Mucosa of descending colon (tissue), 3 donors: Measurements from ENCODE around the gene ERBIN. TPM values are rescaled to one million over a fixed set of nuclear protein-coding genes. Genes with fewer than 3 reads are reported as not detected.
A peak's percentile ranks its signal among the peaks of the same experiment; 100 is the strongest.
"Not testable (repeated sequence)": the region's sequence is repeated elsewhere in the genome, so short reads cannot be mapped to it uniquely, and the experiment has no call there.

Source experiments
- ATAC-seq: fragments of 200-7000 bp; cut with Tn5 transposase; one replicate; pipeline ENCODE4 v1.9.1; 2020; ENCODE audit warnings: mild to moderate bottlenecking, moderate library complexity
- DNase-seq, 3 donors: peaks; one replicate each; pipeline ENCODE4 v3.0.0-alpha.2; 2020
- H3K36me3 ChIP-seq: fragments of 200-600 bp; one replicate; pipeline ENCODE4 v1.8.0; 2021; ENCODE audit warnings: low read depth, mild to moderate bottlenecking
- H3K4me1 ChIP-seq: fragments of 200-600 bp; one replicate; pipeline ENCODE4 v1.8.0; 2021; ENCODE audit warnings: low read depth, mild to moderate bottlenecking
- H3K4me3 ChIP-seq: fragments of 200-600 bp; one replicate; pipeline ENCODE4 v1.8.0; 2021; ENCODE audit warnings: mild to moderate bottlenecking
- H3K9me3 ChIP-seq: fragments of 200-600 bp; one replicate; pipeline ENCODE4 v1.8.0; 2021; ENCODE audit warnings: mild to moderate bottlenecking
- CTCF ChIP-seq: fragments of 200-600 bp; IDR thresholded peaks from one replicate; pipeline ENCODE4 v1.8.0; 2022; ENCODE audit warnings: antibody characterized with exemption, mild to moderate bottlenecking
- intact Hi-C, 2 donors: fragments of 100-400 bp; cut with DNase I in 1 of 2; cut with micrococcal nuclease in 1 of 2; formaldehyde crosslinking; loops; one replicate each; pipeline versions ENCODE4 v1.11.0 to v1.11.1; 2022; cut with DNase I, micrococcal nuclease
- total RNA-seq, 3 donors: library from RNA; stranded (reverse); fragmentation: NEBNext Ultra II Directional in 2 of 3; extraction: Animal tissue kit (Norgen Biotek cat#: 25700) in 2 of 3; gene quantifications; one replicate each; pipeline versions ENCODE4 v1.2.1 to v1.2.4, GENCODE V29; 2021 to 2023
- donor health status: DM: no; HTN: no; CAD: no; lungs with moderate emphysema.
- donor health status: DM: no; HTN: no; CAD: no.
- donor health status: DM: no; HTN: yes; CAD: no.

The ERBIN gene
- total RNA-seq, 3 donors from 2014 or later = 123 to 157 (median 129) TPM

- Histone ChIP-seq H3K36me3 (no peaks in the 10 kb centered on the region), H3K4me1 (peaks cover 9% of the 10 kb centered on the region), H3K4me3 (no peak overlapping the region), H3K9me3 (no peaks in the 10 kb centered on the region)
- ATAC-seq (no peak), DNase-seq (no peak)
- intact Hi-C loops = no loop called here
- no peak for TF ChIP-seq CTCF
Measured at GRCh38 chr5:65913519-65913918, 12.9 kb upstream of the ERBIN start.

DNA sequence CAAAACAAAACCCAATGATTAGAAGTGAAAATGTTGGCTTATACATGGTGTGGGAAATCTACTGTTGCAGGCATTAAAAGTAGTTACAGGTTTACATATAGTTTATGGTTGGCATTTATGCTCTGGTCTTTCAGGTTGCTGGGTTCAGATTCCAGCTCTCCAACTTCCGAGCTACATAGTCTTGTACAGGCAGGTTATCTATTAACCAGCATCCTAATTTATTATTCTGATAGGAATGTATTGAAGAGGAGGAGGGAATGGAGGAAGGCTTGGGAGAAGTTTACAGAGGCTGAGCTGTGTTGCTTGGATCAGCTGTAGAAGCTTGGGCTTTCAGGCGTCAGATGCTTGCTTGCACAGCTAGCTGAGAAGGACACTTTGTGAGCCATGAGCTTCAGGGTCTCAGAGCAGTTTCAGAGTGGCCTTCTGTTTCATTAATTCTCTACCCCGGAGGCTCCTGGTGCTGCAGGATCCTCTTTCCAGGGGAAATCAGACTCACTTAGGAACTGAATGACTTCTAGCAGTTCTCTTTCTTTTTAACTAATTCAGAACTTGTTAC is 11.7 kb upstream of the ERBIN start:
- peak; percentile 90 for ATAC-seq
- intact Hi-C loops = no loop called here
- H3K36me3 ChIP-seq = no peaks in the 10 kb centered on the region
- TF ChIP-seq CTCF = no peak
- H3K9me3 ChIP-seq = no peaks in the 10 kb centered on the region
- peaks cover 9% of the 10 kb centered on the region for H3K4me1 ChIP-seq
- H3K4me3 ChIP-seq = no peak overlapping the region
- DNase-seq = peak in 1 of 3 donors; percentile 63

DNA sequence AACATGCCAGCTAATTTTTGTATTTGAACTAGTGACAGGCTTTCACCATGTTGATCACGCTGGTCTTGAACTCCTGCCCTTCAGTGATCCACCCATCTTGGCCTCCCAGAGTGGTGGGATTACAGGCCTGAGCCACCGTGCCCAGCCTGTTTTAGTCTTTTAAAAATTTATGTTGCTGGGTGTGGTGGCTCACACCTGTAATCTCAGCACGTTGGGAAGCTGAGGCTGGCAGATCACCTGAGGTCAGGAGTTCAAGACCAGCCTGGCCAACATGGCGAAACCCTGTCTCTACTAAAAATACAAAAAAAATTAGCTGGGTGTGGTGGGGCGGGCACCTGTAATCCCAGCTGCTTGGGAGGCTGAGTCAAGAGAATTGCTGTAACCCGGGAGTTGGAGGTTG is 10.7 kb upstream of the ERBIN start:
- DNase-seq (peak in 2 of 3 donors; percentile 22 to 35), ATAC-seq (peak; percentile 50)
- H3K4me3 ChIP-seq, H3K36me3 ChIP-seq, H3K4me1 ChIP-seq, intact Hi-C loops, H3K9me3 ChIP-seq: not testable (repeated sequence)

- Histone ChIP-seq H3K4me3 (no peak overlapping the region), H3K4me1 (peaks cover 9% of the 10 kb centered on the region), H3K36me3 (no peaks in the 10 kb centered on the region), H3K9me3 (no peaks in the 10 kb centered on the region)
- ATAC-seq (peak; percentile 86), DNase-seq (no peak)
- intact Hi-C loops = no loop called here
- TF ChIP-seq CTCF = no peak
Measured at GRCh38 chr5:65916066-65916465, 10.3 kb upstream of the ERBIN start.

- no peaks in the 10 kb centered on the region for H3K9me3 ChIP-seq
- peaks cover 9% of the 10 kb centered on the region for H3K4me1 ChIP-seq
- no peak overlapping the region for H3K4me3 ChIP-seq
- no peak for TF ChIP-seq CTCF
- no peak for DNase-seq
- ATAC-seq = no peak
- intact Hi-C loops = no loop called here
- no peaks in the 10 kb centered on the region for H3K36me3 ChIP-seq
Measured at GRCh38 chr5:65916636-65917035, 9.7 kb upstream of the ERBIN start.

DNA sequence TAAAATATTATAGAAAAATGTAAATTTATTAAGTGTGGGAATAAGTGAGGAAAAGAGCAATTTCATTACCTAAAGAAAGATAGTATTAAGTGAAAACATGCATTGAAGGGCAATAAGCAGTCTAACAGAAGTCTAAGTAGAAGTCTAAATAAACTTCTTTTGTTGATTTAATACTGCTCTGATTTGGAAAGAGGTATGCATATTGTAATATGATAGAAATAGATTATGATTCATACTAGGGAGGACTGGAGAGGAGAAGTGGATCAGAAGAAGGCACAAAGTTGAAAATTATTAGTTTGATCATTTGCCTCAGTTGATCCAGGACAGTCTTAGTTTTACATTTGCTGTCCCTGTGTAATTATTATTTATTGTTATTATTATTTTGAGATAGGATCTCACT is 6.6 kb upstream of the ERBIN start:
- ATAC-seq (no peak), DNase-seq (no peak)
- intact Hi-C loops = no loop called here
- Histone ChIP-seq H3K4me1 (peaks cover 17% of the 10 kb centered on the region), H3K36me3 (no peaks in the 10 kb centered on the region), H3K4me3 (no peak overlapping the region), H3K9me3 (no peaks in the 10 kb centered on the region)
- TF ChIP-seq CTCF = no peak
